ENCODE results near the gene SPEN.
"Not testable (repeated sequence)": the region's sequence is repeated elsewhere in the genome, so short reads cannot be mapped to it uniquely, and the experiment has no call there.

The SPEN gene

DNA sequence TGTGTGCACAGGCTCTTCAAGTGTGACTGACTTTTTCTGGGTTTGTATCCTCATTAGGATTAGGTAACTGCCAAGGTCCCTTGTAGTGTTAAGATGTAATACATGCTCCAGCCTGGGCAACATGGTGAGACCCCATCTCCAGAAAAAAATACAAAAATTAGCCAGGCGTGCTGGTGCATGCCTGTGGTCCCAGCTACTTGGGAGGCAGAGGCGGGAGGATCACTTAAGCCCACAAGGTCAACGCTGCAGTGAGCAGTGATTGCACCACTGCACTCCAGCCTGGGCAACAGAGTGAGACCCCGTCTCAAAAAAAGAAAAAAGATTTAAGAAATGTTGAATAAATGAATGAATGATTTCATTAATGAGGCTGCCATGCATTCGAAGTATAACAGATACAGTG lies 113.3 kb downstream of the SPEN start:
- DNase-seq (ENCODE audit: low read depth): no peak

DNA sequence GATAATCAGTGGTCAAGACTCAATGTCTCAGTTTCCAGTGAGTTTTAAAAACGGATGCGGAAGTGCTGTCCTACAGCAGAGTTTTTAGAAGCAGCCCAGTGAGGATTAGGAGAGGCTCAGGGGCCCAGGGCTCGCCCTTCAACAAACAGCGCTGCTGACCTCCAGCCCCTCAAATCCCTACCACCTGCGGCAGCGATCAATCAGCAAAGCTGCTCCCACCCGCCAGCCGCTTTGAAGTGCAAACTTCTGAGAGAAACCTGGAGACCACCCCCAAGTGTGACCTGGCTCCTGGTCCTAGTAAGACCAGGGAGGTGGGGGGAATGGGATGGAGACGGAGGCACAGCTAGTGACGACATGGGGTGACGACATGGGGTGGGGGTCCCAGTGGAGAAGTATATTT lies 114.0 kb downstream of the SPEN start:
- no peak for DNase-seq (ENCODE audit: low read depth)

DNA sequence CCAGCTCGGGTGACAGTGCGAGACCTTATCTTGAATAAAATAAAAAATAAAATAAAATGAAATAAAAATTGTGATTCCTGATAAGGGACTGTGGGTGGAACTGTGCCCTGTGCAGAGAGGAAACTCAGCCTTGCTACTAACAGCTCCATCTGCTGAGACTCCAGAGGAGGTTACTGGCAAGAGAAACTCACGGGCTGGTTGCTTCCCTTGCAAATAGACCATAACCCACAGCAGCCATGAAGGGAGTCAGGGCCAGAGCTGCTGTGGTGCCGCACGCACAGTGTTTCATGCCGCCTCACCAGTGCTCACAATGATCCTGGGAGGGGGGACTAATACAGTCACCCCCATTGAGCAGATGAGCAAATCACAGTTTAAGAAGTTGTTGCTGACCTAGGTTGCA lies 114.7 kb downstream of the SPEN start:
- DNase-seq (ENCODE audit: low read depth): no peak

DNA sequence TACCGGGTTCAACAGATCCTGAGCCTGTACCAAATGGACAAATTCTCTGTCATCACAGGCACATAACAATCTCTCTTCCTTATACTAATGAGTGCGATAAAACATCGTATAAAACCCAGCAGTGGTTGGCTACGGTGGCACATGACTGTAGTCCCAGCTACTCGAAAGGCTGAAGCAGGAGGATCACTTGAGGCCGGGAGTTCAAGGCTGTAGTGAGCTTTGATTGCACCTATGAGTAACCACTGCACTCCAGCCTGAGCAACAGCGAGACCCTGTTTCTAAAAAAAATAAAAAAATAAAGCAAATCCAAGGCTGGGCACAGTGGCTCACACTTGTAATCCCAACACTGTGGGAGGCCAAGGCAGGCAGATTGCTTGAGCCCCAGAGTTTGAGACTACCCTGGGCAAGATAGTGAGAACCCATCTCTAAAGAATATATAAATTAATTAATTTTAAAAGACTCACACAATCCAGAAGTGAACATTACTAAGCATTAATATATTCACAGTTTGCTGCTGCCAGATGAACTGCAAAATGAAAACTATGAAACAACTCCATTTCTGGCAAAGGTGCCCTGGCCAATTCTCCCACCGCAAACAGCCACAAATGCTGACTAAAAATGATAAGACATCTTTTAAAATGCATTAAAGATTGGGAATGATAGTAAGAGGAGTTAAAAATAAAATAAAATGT lies 115.3 kb downstream of the SPEN start:
- DNase-seq (ENCODE audit: low read depth): no peak

DNA sequence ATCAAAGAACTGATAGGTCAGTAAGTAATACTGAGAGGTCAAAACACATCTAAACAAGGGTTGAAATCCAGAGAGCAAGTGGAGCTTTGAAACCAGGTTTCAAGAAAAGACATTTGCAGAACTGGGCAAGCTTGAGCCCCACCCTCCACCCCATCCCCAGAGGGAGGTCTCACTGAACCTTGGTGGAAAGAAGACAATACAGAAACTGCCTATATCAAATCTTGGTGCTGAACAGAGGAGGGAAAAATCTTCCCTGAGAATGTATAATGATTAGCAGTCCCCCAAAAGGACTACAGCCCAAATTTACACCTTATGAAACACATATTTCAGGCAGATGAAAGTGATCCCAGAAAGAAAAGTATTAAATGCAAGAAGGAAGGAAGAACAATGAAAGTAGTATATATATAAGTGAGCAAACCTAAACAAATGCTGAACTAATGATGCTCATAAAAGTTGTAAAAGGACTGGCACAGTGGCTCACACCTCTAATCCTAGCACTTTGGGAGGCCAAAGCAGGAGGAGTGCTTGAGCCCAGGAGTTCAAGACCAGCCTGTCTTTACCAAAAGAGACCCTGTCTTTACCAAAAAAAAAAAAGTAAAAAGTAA lies 116.0 kb downstream of the SPEN start:
- DNase-seq (ENCODE audit: low read depth): no peak

DNA sequence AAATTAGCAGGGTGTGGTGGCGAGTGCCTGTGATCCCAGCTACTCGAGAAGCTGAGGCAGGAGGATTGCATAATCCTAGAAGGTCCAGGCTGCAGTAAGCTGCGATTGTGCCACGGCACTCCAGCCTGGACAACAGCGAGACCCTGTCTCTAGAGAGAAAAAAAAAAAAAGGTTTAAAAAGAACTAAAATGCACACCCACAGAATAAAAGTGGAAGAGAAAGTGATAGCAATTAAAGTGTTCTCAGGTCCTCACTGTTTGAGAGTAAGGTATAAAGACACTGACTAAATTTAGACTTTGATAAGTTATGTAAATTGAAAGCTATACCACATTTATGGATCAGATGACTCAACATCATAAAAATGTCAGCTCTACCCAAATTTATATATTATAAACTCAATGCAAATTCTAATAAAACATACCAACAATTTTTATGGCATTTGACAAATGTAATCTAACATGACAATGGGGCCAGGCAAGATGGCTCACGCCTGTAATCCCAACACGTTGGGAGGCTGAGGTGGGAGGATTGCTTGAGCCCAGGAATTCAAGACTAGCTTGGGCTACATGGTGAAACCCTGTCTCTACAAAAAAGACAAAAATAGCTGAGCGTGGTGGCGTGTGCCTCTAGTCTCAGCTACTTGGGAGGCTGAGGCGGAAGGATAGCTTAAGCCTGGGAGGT lies 116.6 kb downstream of the SPEN start:
- peak; percentile 27 for DNase-seq (ENCODE audit: low read depth)

DNA sequence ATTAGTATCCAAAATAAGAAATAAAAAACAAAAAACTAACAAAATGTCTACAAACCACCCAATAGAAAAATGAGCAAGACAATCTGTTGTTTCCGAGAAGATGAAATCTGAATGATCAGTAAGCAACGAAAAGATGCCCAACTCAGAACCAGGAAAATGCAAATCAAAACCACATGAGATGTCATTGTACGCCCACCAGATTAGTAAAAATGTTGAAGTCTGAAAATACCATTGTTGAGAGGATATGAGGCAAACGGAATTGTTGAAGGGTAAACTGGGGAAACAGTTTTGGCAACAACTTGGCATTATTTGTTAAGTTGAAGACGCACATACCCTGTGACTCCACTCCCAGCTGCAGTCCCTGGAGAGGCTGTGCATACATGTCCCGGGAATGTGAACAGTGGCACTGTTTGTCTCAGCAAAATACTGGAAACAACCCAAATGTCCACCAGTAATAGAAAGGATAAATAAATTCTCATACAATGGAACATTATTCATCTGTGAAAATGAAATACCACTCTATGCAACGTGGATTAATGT lies 117.8 kb downstream of the SPEN start:
- no peak for DNase-seq (ENCODE audit: low read depth)

DNA sequence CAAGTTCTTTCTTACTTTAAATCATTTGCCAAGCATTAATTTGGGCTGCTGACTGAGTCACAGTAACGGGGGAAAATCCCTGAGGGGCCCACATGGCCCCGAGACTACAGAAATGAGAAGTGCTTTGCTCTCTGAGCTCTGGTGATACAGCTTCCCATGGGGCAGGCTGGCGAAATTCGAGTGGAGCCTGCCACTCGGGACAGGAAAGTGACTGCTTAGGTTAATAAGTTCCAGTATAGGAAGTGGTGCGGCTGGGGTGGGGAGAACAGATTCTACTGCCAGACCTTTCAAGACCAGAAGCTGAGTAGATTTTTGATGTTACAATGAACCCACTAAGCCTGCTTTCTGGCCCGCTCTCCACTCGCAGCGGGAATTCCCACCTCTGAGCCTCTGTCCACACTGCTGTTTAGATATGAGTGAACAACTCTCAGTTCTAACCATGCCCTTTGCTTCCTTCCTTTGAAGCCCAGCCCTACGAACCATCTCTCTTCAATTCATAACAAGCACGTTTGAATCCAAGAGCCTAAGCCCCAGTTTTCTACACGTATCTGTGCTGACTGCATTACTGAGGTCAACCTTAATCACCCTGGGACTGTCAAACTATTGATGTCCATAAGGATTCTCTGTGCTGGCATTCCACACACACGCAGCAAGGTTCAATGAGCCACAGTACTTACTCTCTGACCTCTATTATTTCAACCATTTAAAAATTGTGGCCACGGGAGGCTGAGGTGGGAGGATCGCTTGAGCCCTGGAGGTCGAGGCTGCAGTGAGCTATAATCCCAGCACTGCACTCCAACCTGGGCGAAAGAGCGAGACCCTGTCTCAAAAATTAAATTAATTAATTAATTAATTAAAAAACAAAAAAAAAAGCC lies 118.8 kb downstream of the SPEN start:
- no peak for DNase-seq (ENCODE audit: low read depth)

DNA sequence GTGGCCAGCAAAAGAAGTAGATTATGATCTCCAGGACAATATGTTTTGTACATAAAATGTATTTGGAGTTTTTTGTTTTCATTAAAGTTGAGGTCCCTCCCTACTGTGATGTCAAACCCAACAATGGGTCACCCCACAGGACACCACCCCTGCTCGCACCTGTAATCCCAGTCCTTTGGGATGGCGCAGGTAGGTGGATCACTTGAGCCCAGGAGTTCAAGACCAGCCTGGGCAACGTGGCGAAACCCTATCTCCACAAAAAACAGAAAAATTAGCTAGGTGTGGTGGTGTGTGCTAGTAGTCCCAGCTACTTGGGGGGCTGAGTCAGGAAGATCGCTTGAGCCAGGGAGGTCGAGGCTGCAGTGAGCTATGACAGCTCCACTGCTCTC lies 119.4 kb downstream of the SPEN start:
- no peak for DNase-seq (ENCODE audit: low read depth)

DNA sequence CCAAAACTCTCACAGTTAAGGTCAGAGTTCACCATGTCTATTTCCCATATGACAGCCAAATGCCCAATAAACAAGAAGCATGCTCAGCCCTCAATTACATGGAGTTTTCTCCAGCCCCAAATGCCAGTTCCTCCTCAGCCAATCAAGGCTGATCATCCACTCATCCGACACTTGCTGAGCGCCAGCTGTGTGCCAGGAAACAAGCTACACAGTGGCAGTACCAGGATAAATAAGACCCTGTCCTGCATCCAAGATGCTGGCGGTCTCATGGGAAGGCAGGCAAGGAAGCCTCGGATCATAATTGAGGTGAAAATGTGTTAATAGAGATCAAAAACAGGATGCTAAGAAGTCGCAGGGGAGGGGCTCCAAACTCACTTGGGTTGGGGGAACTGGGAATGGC lies 120.7 kb downstream of the SPEN start:
- DNase-seq (ENCODE audit: low read depth): no peak

DNA sequence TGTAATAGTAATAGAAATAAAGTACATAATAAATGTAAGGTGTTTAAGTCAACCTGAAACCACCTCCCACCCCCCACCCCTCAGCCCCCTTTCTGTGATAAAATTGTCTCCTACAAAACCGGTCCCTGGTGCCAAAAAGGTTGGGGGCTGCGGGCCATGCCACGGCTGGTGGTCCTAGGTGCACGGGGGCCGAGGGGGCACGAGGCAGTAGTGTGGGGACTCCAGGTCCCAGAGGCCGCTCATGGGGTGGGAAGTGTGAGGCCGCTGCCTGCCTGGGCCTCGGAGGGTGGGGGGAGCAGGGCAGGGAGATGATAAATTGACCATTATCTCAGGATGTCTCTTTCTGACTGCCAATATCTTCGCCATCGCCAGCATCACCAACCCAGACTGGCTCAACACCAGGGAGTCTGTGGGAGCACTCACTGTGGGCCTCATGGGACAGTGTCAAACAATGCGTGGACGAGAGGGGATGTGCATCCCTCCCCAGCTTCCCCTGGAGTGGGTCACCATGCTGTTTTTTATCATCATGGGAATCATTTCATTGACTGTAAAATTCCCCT lies 121.9 kb downstream of the SPEN start:
- DNase-seq (ENCODE audit: low read depth): no peak

DNA sequence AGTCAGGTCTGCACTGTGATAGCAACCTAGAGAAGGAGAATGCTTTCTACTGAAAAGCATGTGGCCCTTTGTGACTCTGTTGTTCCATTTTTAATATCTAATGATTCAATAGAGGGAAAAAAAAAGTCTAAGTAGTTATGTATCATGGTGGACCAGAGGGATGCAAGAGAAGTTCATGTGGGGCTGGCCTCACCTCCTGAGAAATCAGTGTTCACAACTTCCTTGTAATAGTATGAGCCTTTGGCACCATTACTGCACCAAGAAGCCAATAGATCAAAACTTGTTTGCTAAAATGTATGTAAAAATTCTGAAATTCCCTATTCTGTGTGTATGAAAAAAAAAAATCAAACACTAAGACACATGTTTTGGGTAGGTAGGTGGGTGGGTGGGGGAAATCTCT lies 123.4 kb downstream of the SPEN start:
- DNase-seq (ENCODE audit: low read depth): no peak

DNA sequence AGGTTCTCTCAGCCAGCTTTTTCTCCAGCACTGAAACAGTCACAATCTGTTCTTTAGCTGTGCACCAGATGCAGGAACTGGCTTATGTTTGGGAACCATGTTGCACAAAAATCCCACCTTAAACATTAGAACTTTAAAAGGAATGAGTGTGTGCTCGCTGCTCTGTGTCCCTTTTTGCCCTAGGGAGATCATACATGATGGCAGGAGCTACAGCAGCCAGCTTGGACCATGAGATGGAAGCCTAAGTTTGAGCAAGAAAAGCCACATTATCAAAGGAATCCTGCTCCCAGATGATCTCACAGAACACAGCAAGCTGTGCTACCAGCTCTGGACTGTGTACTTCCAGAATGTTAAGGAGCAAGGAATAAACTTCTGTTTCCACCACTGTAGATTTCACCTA lies 124.9 kb downstream of the SPEN start:
- no peak for DNase-seq (ENCODE audit: low read depth)

DNA sequence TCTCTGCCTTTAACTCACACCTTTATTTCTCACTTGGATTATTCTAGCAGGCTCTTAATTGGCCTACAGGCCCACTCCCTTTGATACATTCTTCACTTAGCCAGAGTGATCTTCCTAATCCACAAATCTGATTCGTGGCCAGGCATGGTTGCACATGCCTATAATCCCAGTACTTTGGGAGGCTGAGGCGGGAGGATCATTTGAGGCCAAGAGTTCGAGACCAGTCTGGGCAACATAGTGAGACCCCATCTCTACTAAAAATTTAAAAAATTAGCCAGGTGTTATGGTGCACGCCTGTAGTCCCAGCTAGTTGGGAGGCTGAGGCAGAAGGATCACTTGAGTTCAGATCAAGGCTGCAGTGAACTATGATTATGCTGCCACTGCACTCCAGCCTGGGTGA lies 126.3 kb downstream of the SPEN start:
- no peak for DNase-seq (ENCODE audit: low read depth)

DNA sequence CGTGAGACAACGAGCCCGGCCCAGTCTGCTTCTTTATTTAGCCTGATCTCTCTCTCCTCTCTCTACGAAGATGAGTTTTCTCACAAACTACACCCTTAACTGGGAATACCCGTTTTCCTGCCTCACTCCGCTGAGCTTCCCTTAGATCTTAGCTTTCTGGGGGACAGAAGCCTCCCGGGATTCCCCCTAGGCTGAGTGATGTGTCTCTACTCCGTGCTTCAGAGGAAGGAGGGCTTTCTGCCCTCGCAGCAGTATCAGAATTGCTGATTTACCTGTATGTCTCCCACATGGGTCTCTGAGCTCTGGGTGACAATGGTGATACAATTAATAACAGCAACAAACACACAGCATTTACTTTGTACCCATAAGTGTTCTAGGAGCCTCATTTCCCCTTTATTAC lies 127.3 kb downstream of the SPEN start:
- DNase-seq (ENCODE audit: low read depth): no peak

DNA sequence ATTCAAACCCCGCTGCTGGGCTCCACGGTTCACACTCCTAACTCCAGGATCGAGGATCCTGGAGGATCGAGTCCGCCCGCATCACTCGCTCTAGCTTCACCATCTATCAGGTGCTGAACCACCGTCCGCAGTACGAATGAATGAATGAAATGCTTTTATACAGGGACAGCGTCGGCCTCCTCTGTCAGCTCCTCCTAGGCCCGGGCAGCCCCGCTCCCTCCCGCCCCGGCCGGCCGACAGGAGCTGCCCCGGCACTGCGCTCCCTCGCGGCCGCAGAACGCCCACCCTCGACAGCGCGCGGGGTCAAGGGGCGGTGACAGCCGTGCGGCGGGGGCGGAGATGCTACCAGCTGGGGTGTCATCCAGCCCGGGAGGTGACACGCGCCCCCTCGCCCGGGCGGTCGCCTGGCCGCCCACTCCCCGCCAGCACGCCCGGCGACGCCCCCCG lies 127.9 kb downstream of the SPEN start:
- peak; percentile 46 for DNase-seq (ENCODE audit: low read depth)

DNA sequence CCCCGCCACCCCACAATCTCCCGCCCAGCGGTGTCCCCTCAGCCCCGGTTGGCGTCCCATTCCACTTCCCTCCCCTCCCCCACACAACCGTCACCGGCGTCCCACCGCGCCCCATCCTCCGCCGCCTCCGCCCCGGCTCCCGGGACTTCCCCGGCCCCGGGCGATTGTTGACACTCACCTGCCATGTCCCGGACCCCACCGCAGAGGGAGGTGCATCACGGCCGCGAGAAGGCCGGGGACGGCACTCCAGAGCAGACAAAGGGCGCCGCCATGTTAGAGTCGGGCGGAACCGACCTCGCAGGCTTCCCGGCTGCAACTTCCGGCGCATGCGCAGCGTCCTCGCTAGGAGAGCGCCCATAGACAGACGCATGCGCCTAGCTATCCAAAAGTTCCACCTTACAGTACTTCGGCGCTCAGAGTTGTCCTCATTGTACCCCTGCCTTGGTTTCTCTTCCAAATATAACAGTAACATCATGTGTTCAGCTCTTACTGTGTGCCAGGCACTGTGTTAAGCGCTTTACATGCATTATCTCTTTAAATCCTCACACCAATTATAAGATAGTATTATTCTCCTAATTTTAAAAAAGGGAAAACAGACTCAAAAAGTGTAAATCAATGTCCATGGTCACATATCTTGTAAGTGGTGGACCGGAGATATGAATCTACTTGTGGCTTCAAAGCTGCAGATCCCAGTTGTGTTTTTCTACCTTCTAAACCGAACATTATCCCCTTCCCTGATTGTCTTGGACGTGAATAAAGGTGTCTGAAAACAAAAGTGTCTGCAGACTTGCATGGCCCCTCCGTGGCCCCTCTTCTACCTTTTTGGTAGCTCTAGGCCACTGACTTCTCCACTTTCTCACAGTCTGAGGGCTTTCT lies 128.5 kb downstream of the SPEN start, which contains the start of gene ZBTB17:
Gene ZBTB17 (minus strand): TSS at position 297 of the 876 bp plus-strand sequence. CDS start 27,606 bp downstream, outside the sequence.
- DNase-seq (ENCODE audit: low read depth): peak; percentile 81

DNA sequence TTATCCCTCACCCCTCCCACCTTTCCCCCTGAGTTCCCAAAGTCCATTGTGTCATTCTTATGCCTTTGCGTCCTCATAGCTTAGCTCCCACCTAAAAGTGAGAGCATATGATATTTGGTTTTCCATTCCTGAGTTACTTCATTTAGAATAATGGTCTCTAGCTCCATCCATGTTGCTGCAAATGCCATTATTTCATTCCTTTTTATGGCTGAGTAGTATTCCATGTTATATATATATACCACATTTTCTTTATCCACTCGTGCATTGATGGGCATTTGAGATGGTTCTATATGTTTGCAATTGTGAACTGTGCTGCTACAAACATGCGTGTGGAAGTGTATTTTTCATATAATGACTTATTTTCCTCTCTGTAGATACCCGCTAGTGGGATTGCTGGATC lies 130.4 kb downstream of the SPEN start:
- DNase-seq (ENCODE audit: low read depth): not testable (repeated sequence)

DNA sequence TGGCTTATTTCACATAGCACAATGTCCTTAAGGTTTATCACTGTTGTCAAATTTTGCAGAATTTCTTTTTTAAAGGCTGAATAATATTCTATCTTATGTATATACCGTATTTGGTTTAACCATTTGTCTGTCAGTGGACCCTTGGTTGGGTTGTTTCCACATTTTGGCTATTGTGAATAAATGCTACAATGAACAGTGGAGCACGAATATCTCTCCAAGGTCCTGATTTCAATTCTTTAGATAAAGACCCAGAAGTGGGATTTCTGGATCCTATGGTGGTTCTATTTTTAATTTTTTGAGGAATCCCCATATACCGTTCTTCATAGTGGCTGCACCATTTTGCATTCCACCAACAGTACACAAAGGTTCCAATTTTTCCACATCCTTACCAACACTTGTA lies 134.2 kb downstream of the SPEN start:
- no peak for DNase-seq (ENCODE audit: low read depth)

DNA sequence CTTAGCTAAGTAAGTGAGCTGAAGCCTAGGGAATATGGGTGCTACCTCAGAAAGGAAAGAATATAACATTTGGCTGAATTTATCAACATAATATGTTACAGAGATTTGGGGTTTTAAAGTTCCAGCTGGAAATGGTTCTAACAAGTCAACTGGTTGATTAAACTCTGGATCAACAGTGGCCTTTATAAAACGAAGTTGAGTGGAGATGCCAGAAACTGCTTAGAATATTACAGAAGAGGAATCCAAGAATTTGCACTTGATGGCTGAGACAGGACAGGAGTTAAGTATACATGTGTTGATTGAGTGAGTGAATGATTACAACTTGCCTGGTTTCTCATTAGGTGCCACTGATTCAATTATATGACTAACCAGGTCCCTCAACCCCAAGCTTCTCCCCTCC lies 135.8 kb downstream of the SPEN start:
- DNase-seq (ENCODE audit: low read depth): no peak

Data from amniotic epithelial cell (primary cell).